MM.1S (cell line): ENCODE data around the gene PHLDB2.
A peak's percentile ranks its signal among the peaks of the same experiment; 100 is the strongest.

Experiments
- DNase-seq: peaks from one replicate; pipeline ENCODE4 v3.0.0-alpha.2; 2015
- H2AFZ ChIP-seq: fragments of 300-600 bp; sonication (generic); 2 replicates; pipeline ENCODE4 v1.6.0; 2016; ENCODE audit warnings: antibody characterized with exemption, low read length
- H3F3A ChIP-seq: fragments of 300-600 bp; sonication (generic); 2 replicates; pipeline ENCODE4 v1.6.1; 2016; ENCODE audit warnings: mild to moderate bottlenecking, antibody characterized with exemption, low read length, moderate library complexity, mixed read lengths; ENCODE audit not compliant: insufficient read depth
- H3K27ac ChIP-seq: fragments of 300-600 bp; sonication (generic); 2 replicates; pipeline ENCODE4 v1.5.1; 2016; ENCODE audit warnings: mild to moderate bottlenecking, low read length
- H3K27me3 ChIP-seq: fragments of 300-600 bp; sonication (generic); replicated peaks from 2 replicates; pipeline ENCODE4 v1.6.0; 2016; ENCODE audit warnings: low read length; ENCODE audit not compliant: insufficient read depth
- H3K36me3 ChIP-seq: fragments of 300-600 bp; sonication (generic); replicated peaks from 2 replicates; pipeline ENCODE4 v1.6.1; 2016; ENCODE audit warnings: mild to moderate bottlenecking, low read length, mixed read lengths; ENCODE audit not compliant: insufficient read depth
- H3K4me1 ChIP-seq: fragments of 300-600 bp; sonication (generic); 2 replicates; pipeline ENCODE4 v1.6.1; 2016; ENCODE audit warnings: low read length, mixed read lengths
- H3K4me2 ChIP-seq: fragments of 300-600 bp; sonication (generic); 2 replicates; pipeline ENCODE4 v1.6.0; 2016; ENCODE audit warnings: low read depth, low read length
- H3K4me3 ChIP-seq: fragments of 300-600 bp; sonication (generic); 2 replicates; pipeline ENCODE4 v1.5.1; 2016; ENCODE audit warnings: low read length, mixed read lengths
- H3K79me2 ChIP-seq: fragments of 300-600 bp; sonication (generic); 2 replicates; pipeline ENCODE4 v1.6.1; 2016; ENCODE audit warnings: mixed run types, low read length, mixed read lengths
- H3K9ac ChIP-seq: fragments of 300-600 bp; sonication (generic); 2 replicates; pipeline ENCODE4 v1.6.1; 2016; ENCODE audit warnings: low read length, mixed read lengths
- H3K9me2 ChIP-seq: fragments of 300-600 bp; sonication (generic); replicated peaks from 2 replicates; pipeline ENCODE4 v1.6.1; 2016; ENCODE audit warnings: mild to moderate bottlenecking, low read length, mixed read lengths; ENCODE audit not compliant: insufficient read depth
- H3K9me3 ChIP-seq: fragments of 300-600 bp; sonication (generic); replicated peaks from 2 replicates; pipeline ENCODE4 v1.6.1; 2016; ENCODE audit warnings: mild to moderate bottlenecking, low read length, mixed read lengths; ENCODE audit not compliant: insufficient read depth
- H4K20me1 ChIP-seq: fragments of 300-600 bp; sonication (generic); 2 replicates; pipeline ENCODE4 v1.6.1; 2016; ENCODE audit warnings: mild to moderate bottlenecking, low read length, moderate library complexity, mixed read lengths; ENCODE audit not compliant: insufficient read depth
- EZH2 ChIP-seq: fragments of 300-600 bp; sonication (generic); optimal IDR thresholded peaks from 2 replicates; pipeline ENCODE3; 2017; ENCODE audit warnings: low read depth, mild to moderate bottlenecking, antibody characterized with exemption, low read length, mixed read lengths
- EZH2phosphoT487 ChIP-seq: fragments of 300-600 bp; sonication (generic); IDR thresholded peaks from 2 replicates; pipeline ENCODE4 v1.6.1; 2018; ENCODE audit warnings: antibody characterized with exemption, low read length
- TF ChIP-seq, protein P1 (sequence below): fragments of 300-600 bp; sonication (generic); IDR thresholded peaks from 2 replicates; pipeline ENCODE4 v1.5.1; 2016; ENCODE audit warnings: antibody characterized with exemption, low read length, mixed read lengths

PHLDB2 gene

DNA sequence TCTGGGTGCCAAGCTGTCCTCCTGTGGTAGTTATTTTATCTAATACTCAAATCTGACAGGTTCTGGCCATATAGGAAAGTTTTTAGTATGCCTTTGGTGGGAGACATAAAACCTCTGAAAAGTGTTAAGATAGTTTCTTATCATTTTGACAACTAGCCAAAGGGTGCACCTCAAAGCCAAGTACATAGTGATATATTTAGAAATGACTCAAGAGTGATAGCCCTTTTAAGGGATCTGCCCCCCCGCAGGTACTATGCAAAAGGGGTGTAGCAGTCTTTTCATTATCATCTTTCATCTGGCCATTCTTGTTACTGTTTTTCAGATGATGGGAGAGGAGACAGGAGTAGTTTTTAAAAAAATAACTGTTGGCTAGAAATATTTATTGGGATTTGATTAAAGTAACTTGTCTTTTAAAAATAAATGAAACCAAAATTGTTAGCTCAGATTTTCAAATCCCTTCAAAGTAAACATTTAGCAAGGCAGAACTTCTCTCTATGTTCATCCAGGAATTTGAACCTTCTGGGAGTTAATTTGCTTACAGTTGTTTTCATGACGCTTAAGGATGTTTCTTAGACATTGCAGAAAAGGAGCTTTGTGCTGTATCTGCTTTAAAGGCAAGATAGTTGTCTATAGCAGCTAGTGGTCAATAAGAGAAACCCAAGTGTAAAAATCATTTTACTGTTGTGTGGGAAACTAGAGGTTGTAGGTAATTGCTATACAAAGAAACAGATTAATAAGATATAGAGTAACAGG lies 5.1 kb downstream of the PHLDB2 start:
- peaks cover 6% of the 10 kb centered on the region; the same call in 1 of the 2 replicates for H3K4me1 ChIP-seq
- no peak overlapping the region for H2AFZ ChIP-seq
- no peak overlapping the region for H3K27ac ChIP-seq
- H3K4me2 ChIP-seq = no peak overlapping the region
- H4K20me1 ChIP-seq = no peaks in the 10 kb centered on the region
- H3K36me3 ChIP-seq = no peaks in the 10 kb centered on the region
- no peak overlapping the region for H3K9ac ChIP-seq
- H3K4me3 ChIP-seq = no peak overlapping the region
- H3K79me2 ChIP-seq = no peaks in the 10 kb centered on the region
- H3F3A ChIP-seq = peaks cover 13% of the 10 kb centered on the region; the same call in 1 of the 2 replicates
- no peaks in the 10 kb centered on the region for H3K9me3 ChIP-seq
- no peaks in the 10 kb centered on the region for H3K9me2 ChIP-seq
- TF ChIP-seq EZH2phosphoT487 (no peak), EZH2 (no peak)
- TF ChIP-seq, protein P1, sequence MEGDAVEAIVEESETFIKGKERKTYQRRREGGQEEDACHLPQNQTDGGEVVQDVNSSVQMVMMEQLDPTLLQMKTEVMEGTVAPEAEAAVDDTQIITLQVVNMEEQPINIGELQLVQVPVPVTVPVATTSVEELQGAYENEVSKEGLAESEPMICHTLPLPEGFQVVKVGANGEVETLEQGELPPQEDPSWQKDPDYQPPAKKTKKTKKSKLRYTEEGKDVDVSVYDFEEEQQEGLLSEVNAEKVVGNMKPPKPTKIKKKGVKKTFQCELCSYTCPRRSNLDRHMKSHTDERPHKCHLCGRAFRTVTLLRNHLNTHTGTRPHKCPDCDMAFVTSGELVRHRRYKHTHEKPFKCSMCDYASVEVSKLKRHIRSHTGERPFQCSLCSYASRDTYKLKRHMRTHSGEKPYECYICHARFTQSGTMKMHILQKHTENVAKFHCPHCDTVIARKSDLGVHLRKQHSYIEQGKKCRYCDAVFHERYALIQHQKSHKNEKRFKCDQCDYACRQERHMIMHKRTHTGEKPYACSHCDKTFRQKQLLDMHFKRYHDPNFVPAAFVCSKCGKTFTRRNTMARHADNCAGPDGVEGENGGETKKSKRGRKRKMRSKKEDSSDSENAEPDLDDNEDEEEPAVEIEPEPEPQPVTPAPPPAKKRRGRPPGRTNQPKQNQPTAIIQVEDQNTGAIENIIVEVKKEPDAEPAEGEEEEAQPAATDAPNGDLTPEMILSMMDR = no peak
- DNase-seq = no peak
- H3K27me3 ChIP-seq = peaks cover 39% of the 10 kb centered on the region

- H4K20me1 ChIP-seq = no peaks in the 10 kb centered on the region
- H3K9me3 ChIP-seq = no peaks in the 10 kb centered on the region
- H3K36me3 ChIP-seq = no peaks in the 10 kb centered on the region
- DNase-seq = no peak
- H3K9ac ChIP-seq = no peak overlapping the region
- TF ChIP-seq, protein P1 = peak; percentile 17; the same call in 1 of the 2 replicates
- no peak for TF ChIP-seq EZH2phosphoT487
- TF ChIP-seq EZH2 = no peak
- peaks cover 37% of the 10 kb centered on the region for H3K27me3 ChIP-seq
- no peak overlapping the region for H2AFZ ChIP-seq
- H3K27ac ChIP-seq = no peak overlapping the region
- H3K4me2 ChIP-seq = no peak overlapping the region
- no peaks in the 10 kb centered on the region for H3K79me2 ChIP-seq
- H3K9me2 ChIP-seq = no peaks in the 10 kb centered on the region
- no peak overlapping the region for H3K4me3 ChIP-seq
- peaks cover 10% of the 10 kb centered on the region; the same call in 1 of the 2 replicates for H3F3A ChIP-seq
- peaks cover 6% of the 10 kb centered on the region; the same call in 1 of the 2 replicates for H3K4me1 ChIP-seq
Measured at GRCh38 chr3:111864821-111865656, 6.0 kb downstream of the PHLDB2 start.

DNA sequence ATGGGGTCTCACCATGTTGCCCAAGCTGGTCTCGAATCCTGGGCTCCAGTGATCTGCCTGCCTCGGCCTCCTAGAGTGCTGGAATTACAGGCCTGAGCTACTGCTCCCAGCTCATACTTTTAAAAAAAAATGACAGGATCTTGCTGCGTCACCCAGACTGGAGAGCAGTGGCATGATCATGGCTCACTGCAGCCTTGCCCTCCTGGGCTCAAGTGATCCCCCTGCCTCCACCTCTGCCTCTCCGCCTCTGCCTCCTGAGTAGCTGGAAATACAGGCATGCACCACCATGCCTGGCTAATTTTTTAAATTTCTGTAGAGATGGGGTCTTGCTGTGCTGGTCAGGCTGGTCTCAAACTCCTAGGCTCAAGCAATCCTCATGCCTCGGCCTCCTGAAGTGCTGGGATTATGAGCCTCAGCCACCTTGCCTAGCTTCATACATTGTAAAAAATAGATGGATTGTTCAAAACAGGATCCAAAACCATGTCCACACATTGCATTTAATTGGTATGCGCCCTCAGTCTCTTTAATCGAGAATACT lies 8.9 kb downstream of the PHLDB2 start:
- Histone ChIP-seq H3F3A (no peaks in the 10 kb centered on the region), H3K36me3 (no peaks in the 10 kb centered on the region), H3K9ac (no peak overlapping the region), H3K4me1 (no peaks in the 10 kb centered on the region), H3K79me2 (no peaks in the 10 kb centered on the region), H3K4me3 (no peak overlapping the region), H3K4me2 (no peak overlapping the region), H4K20me1 (no peaks in the 10 kb centered on the region), H2AFZ (no peak overlapping the region), H3K27me3 (peaks cover 15% of the 10 kb centered on the region), H3K27ac (no peak overlapping the region), H3K9me2 (no peaks in the 10 kb centered on the region), H3K9me3 (no peaks in the 10 kb centered on the region)
- TF ChIP-seq EZH2 (no peak), EZH2phosphoT487 (no peak)
- TF ChIP-seq, protein P1 = no peak
- no peak for DNase-seq
